Heart right ventricle (tissue), 16 donors: Measurements from ENCODE around the gene SLC9A2. TPM values are rescaled to one million over a fixed set of nuclear protein-coding genes. Genes with fewer than 3 reads are reported as not detected.
A peak's percentile ranks its signal among the peaks of the same experiment; 100 is the strongest.

Source experiments
- ATAC-seq, 8 donors: fragments of 200-7000 bp; cut with Tn5 transposase; one replicate each; pipeline ENCODE4 v1.9.1; 2020; ENCODE audit warnings: mild to moderate bottlenecking in 8 of 8, moderate library complexity in 8 of 8, moderate number of reproducible peaks in 1 of 8
- DNase-seq, 2 donors: peaks; one replicate each; pipeline ENCODE4 v3.0.0-alpha.2; 2020
- H3K27ac ChIP-seq, 10 donors: fragments of 200-600 bp; sonication (generic) in 2 of 10; one replicate each; pipeline versions ENCODE4 v1.5.0 to v1.8.0; 2020 to 2022; ENCODE audit warnings: mild to moderate bottlenecking in 3 of 10
- H3K27me3 ChIP-seq, 7 donors: fragments of 200-600 bp; one replicate each; pipeline ENCODE4 v1.8.0; 2021 to 2022; ENCODE audit warnings: mild to moderate bottlenecking in 2 of 7
- H3K36me3 ChIP-seq, 9 donors: fragments of 200-600 bp; sonication (generic) in 1 of 9; one replicate each; pipeline versions ENCODE4 v1.5.0 to v1.8.0; 2020 to 2022; ENCODE audit warnings: mild to moderate bottlenecking in 2 of 9
- H3K4me1 ChIP-seq, 9 donors: fragments of 200-600 bp; sonication (generic) in 1 of 9; one replicate each; pipeline versions ENCODE4 v1.5.0 to v1.8.0; 2020 to 2022; ENCODE audit warnings: mild to moderate bottlenecking in 4 of 9
- H3K4me3 ChIP-seq, 10 donors: fragments of 200-600 bp; sonication (generic) in 2 of 10; one replicate each; pipeline versions ENCODE4 v1.5.0 to v1.8.0; 2020 to 2022; ENCODE audit warnings: mild to moderate bottlenecking in 7 of 10, moderate library complexity in 2 of 10
- H3K9me3 ChIP-seq, 11 donors: fragments of 200-600 bp in 10 of 11; sonication (generic) in 2 of 11; one replicate each; pipeline versions ENCODE4 v1.5.0 to v1.8.0; 2013 to 2022; ENCODE audit warnings: mild to moderate bottlenecking in 2 of 11, control low read depth in 1 of 11, moderate library complexity in 1 of 11
- WGBS, 2 donors: extraction: QIAGEN DNeasy Blood & Tissue Kit; methylation state at CpG; one replicate each; pipeline ENCODE4 v1.1.7; 2013; ENCODE audit warnings: inconsistent platforms in 1 of 2; 5-methylcytosine and 5-hydroxymethylcytosine counted together
- intact Hi-C, 10 donors: fragments of 100-400 bp; cut with DNase I; formaldehyde crosslinking; loops; one replicate each; pipeline versions ENCODE4 v1.11.1 to v1.14.2; 2022
- polyA plus RNA-seq, 2 donors: library from polyadenylated mRNA; stranded (reverse); fragments of 200-250 nt; gene quantifications; one replicate each; pipeline ENCODE4 v1.2.3, GENCODE V29; 2013
- total RNA-seq, 10 donors: library from RNA; stranded (reverse); fragmentation: NEBNext Ultra II Directional in 3 of 10; extraction: Animal tissue kit (Norgen Biotek cat#: 25700) in 3 of 10; gene quantifications; one replicate each; pipeline versions ENCODE4 v1.2.1 to v1.2.4, GENCODE V29; 2021 to 2023
- TF ChIP-seq, protein P1 (sequence below), 9 donors: fragments of 200-600 bp; sonication (generic) in 2 of 9; IDR thresholded peaks; one replicate each; pipeline versions ENCODE4 v1.5.0 to v1.8.0; 2021 to 2022; ENCODE audit warnings: antibody characterized with exemption in 9 of 9, mild to moderate bottlenecking in 5 of 9, moderate library complexity in 1 of 9
- donor health status: Arrhythmogenic right ventricular cardiomyopathy.
- donor health status: ischemic (EF 13 %, LVEDD 7.1; RV severe dilation, severe dysfunction).
- donor health status: healthy with polysubstance abuse.
- donor health status: DM: no; HTN: yes; CAD: no.
- donor health status: DM: no; HTN: no; CAD: no.
- donor health status: ischemic (EF 25% LVEDD 6.9; RV normal size, moderate dysfunction).
- donor health status: ischemic (EF 25% LVEDD 5.7; RV mildly dilated, moderate dysfunction).
- donor health status: healthy.
- donor health status: DM: yes; HTN: yes; CAD: no.
- donor health status: Ischemic cardiomyopathy.
- donor health status: ischemic (EF 35%, LVEDD 5.7; RV mildly dilated, moderate dysfunction).
- donor health status: nonischemic (EF 11% LVEDD 7.7; RV severe dilation, severe dysfunction).
- donor health status: DM: yes; HTN: yes; CAD: no.
- donor health status: PGD.
- donor health status: ischemic (EF 29% LVEDD 5.4; RV normal size, mild dysfunction).
- donor health status: nonischemic (EF 23%, LVEDD 6.1; RV moderate dilation, normal function).

The SLC9A2 gene
- total and polyA plus RNA-seq, 12 donors, result under 0.01 to 0.21 (median 0.17) TPM; not detected in 5

DNA sequence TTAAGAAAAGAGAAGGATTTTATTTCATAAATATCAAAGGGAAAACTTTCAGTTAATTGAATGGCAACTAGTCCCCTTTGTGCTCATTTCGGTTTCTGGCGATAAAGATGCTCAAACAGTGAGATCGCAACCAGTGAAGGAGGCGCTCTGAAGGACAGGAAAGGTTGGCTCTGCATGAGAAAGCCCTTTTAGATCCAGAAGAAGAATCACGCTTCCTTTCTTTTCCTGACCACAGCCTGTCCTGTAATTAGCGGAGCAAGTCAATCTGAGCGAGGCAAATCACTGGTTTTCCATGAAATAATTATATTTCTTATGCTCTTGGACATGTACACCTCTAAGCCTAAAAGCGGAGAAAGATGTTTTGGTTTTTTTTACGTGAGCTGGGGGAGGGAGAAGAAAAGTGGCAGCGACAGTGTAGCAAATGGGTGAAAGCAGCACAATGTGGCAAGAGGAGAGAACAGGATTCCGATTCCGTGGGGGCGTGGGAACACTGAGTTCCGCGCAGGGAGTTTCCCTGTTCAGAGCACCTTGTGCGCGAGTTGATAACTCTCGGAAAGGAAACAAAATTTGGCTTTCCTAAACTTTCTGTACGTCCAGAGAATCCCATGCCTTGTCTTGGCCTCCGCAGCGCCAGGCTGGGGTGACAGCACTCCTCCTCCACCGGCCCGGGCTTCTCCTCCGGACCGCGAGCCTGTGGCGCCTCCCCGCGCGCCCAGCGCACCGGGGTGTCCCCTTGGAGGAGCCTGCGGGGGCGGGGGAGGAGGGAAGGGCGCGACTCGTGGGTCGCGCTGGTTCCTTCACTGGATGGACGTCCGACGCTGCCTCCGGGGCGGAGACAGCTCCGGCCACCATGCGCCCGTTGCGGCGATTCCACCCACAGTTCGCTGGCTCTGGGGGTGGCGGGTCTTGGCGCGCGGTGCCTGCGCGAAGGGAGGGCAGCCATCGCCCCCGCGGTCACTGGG, 620 bp upstream of the SLC9A2 start:
- intact Hi-C loops, result loop anchor here in 6 of 10 donors (5.0 to 10.0 kb wide), 4 partner anchors 96 to 146 kb away; partner anchors contain the start of gene SLC9A4 (in 5 of the 6)
- no peak overlapping the region for H3K27ac ChIP-seq
- H3K4me3 ChIP-seq, result peak overlapping the region; percentile 6 to 60 (median 50)
- H3K4me1 ChIP-seq, result peaks cover 0 to 16% (median 12%) of the 10 kb centered on the region in 9 donors
- DNase-seq (peak; percentile 5 to 15), ATAC-seq (peak; percentile 21 to 73 (median 50))
- WGBS, 2 donors, result 5 to 7% methylated on average over 51 to 59 of the region's 59 CpGs
- H3K27me3 ChIP-seq, result peaks cover 0 to 100% (median 65%) of the 10 kb centered on the region in 7 donors
- TF ChIP-seq, protein P1, sequence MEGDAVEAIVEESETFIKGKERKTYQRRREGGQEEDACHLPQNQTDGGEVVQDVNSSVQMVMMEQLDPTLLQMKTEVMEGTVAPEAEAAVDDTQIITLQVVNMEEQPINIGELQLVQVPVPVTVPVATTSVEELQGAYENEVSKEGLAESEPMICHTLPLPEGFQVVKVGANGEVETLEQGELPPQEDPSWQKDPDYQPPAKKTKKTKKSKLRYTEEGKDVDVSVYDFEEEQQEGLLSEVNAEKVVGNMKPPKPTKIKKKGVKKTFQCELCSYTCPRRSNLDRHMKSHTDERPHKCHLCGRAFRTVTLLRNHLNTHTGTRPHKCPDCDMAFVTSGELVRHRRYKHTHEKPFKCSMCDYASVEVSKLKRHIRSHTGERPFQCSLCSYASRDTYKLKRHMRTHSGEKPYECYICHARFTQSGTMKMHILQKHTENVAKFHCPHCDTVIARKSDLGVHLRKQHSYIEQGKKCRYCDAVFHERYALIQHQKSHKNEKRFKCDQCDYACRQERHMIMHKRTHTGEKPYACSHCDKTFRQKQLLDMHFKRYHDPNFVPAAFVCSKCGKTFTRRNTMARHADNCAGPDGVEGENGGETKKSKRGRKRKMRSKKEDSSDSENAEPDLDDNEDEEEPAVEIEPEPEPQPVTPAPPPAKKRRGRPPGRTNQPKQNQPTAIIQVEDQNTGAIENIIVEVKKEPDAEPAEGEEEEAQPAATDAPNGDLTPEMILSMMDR (IDR thresholded peaks at IDR 0.05), result no peak
- H3K9me3 ChIP-seq, result no peaks in the 10 kb centered on the region
- no peaks in the 10 kb centered on the region for H3K36me3 ChIP-seq

- Histone ChIP-seq H3K4me3 (no peak overlapping the region), H3K27ac (no peak overlapping the region), H3K9me3 (no peaks in the 10 kb centered on the region), H3K4me1 (peaks cover 0 to 16% (median 12%) of the 10 kb centered on the region in 9 donors), H3K36me3 (no peaks in the 10 kb centered on the region), H3K27me3 (peaks cover 0 to 91% (median 63%) of the 10 kb centered on the region in 7 donors)
- DNase-seq (no peak), ATAC-seq (no peak)
- intact Hi-C loops, result no loop called here
- TF ChIP-seq, protein P1 (IDR thresholded peaks at IDR 0.05), result no peak
- whole genome bisulfite sequencing, 2 donors, result 26 to 35% methylated on average over 11 of the region's 11 CpGs
Observed at GRCh38 chr2:102620332-102620731, 979 bp downstream of the SLC9A2 start.

- WGBS, 2 donors, result 55 to 68% methylated on average over 4 of the region's 4 CpGs
- no peak overlapping the region for H3K27ac ChIP-seq
- no peak overlapping the region for H3K4me3 ChIP-seq
- ATAC-seq (no peak), DNase-seq (no peak)
- peaks cover 0 to 6% (median 0%) of the 10 kb centered on the region in 11 donors for H3K9me3 ChIP-seq
- TF ChIP-seq, protein P1 (IDR thresholded peaks at IDR 0.05), result no peak
- intact Hi-C loops, result no loop called here
- H3K4me1 ChIP-seq, result peaks cover 0 to 16% (median 12%) of the 10 kb centered on the region in 9 donors
- no peaks in the 10 kb centered on the region for H3K36me3 ChIP-seq
- peaks cover 0 to 78% (median 61%) of the 10 kb centered on the region in 7 donors for H3K27me3 ChIP-seq
Observed at GRCh38 chr2:102621630-102622029, 2.3 kb downstream of the SLC9A2 start.

- no peak overlapping the region for H3K27ac ChIP-seq
- TF ChIP-seq, protein P1 (IDR thresholded peaks at IDR 0.05), result no peak
- no peaks in the 10 kb centered on the region for H3K36me3 ChIP-seq
- peaks cover 0 to 67% (median 56%) of the 10 kb centered on the region in 7 donors for H3K27me3 ChIP-seq
- no peak for ATAC-seq
- peaks cover 0 to 16% (median 12%) of the 10 kb centered on the region in 9 donors for H3K4me1 ChIP-seq
- peaks cover 0 to 6% (median 0%) of the 10 kb centered on the region in 11 donors for H3K9me3 ChIP-seq
- intact Hi-C loops, result no loop called here
- no peak for DNase-seq
- WGBS, 2 donors, result 82 to 85% methylated on average over 3 of the region's 3 CpGs
- H3K4me3 ChIP-seq, result no peak overlapping the region
Observed at GRCh38 chr2:102622646-102623045, 3.3 kb downstream of the SLC9A2 start.
